ENCODE results near the gene THOP1.
"Not testable (repeated sequence)": the region's sequence is repeated elsewhere in the genome, so short reads cannot be mapped to it uniquely, and the experiment has no call there.

The THOP1 gene

GRCh38 chr19:2813235-2814160 lies 28.2 kb downstream of the THOP1 start:
- Histone ChIP-seq H3K36me3 (peaks cover 54% of the 10 kb centered on the region), H3K27me3 (ENCODE audit: insufficient read depth, low read depth, severe bottlenecking) (no peaks in the 10 kb centered on the region), H3K27ac (no peak overlapping the region)

GRCh38 chr19:2814426-2814825 lies 29.1 kb downstream of the THOP1 start:
- no peaks in the 10 kb centered on the region for H3K27me3 ChIP-seq (ENCODE audit: insufficient read depth, low read depth, severe bottlenecking)
- no peak for DNase-seq
- no peak overlapping the region for H3K27ac ChIP-seq
- H3K4me3 ChIP-seq (ENCODE audit: low read depth, low read length): no peak overlapping the region
- H3K36me3 ChIP-seq: peaks cover 45% of the 10 kb centered on the region
- TF ChIP-seq CTCF (IDR thresholded peaks at IDR 0.05; ENCODE audit: low read depth, low read length): no peak
- H3K9me3 ChIP-seq (ENCODE audit: severe bottlenecking): no peaks in the 10 kb centered on the region

More at GRCh38 chr19:2813235-2814160, 28.2 kb downstream of the THOP1 start:
- Histone ChIP-seq H3K9me3 (ENCODE audit: severe bottlenecking) (no peaks in the 10 kb centered on the region), H3K4me3 (ENCODE audit: low read depth, low read length) (no peak overlapping the region)
- no peak for TF ChIP-seq CTCF (IDR thresholded peaks at IDR 0.05; ENCODE audit: low read depth, low read length)
- no peak for DNase-seq

- no peaks in the 10 kb centered on the region for H3K27me3 ChIP-seq (ENCODE audit: insufficient read depth, low read depth, severe bottlenecking)
- DNase-seq: no peak
- no peak for TF ChIP-seq CTCF (IDR thresholded peaks at IDR 0.05; ENCODE audit: low read depth, low read length)
- H3K36me3 ChIP-seq: peaks cover 38% of the 10 kb centered on the region
- H3K27ac ChIP-seq: no peak overlapping the region
- no peaks in the 10 kb centered on the region for H3K9me3 ChIP-seq (ENCODE audit: severe bottlenecking)
- no peak overlapping the region for H3K4me3 ChIP-seq (ENCODE audit: low read depth, low read length)
These were observed 29.9 kb downstream of the THOP1 start for GRCh38 chr19:2815191-2815614.

GRCh38 chr19:2815923-2816322 lies 30.6 kb downstream of the THOP1 start:
- no peak for TF ChIP-seq CTCF (IDR thresholded peaks at IDR 0.05; ENCODE audit: low read depth, low read length)
- no peak overlapping the region for H3K4me3 ChIP-seq (ENCODE audit: low read depth, low read length)
- H3K36me3 ChIP-seq: peaks cover 31% of the 10 kb centered on the region
- no peak for DNase-seq
- no peaks in the 10 kb centered on the region for H3K27me3 ChIP-seq (ENCODE audit: insufficient read depth, low read depth, severe bottlenecking)
- no peak overlapping the region for H3K27ac ChIP-seq
- no peaks in the 10 kb centered on the region for H3K9me3 ChIP-seq (ENCODE audit: severe bottlenecking)

GRCh38 chr19:2816641-2817040 lies 31.3 kb downstream of the THOP1 start:
- TF ChIP-seq CTCF (IDR thresholded peaks at IDR 0.05; ENCODE audit: low read depth, low read length): no peak

GRCh38 chr19:2817237-2817829 lies 32.0 kb downstream of the THOP1 start:
- not testable (repeated sequence) for H3K27ac ChIP-seq; DNase-seq; H3K4me3 ChIP-seq (ENCODE audit: low read depth, low read length); H3K9me3 ChIP-seq (ENCODE audit: severe bottlenecking); H3K27me3 ChIP-seq (ENCODE audit: insufficient read depth, low read depth, severe bottlenecking)
- peaks cover 20% of the 10 kb centered on the region for H3K36me3 ChIP-seq

More at GRCh38 chr19:2816641-2817040, 31.3 kb downstream of the THOP1 start:
- peaks cover 25% of the 10 kb centered on the region for H3K36me3 ChIP-seq
- no peaks in the 10 kb centered on the region for H3K27me3 ChIP-seq (ENCODE audit: insufficient read depth, low read depth, severe bottlenecking)
- H3K9me3 ChIP-seq (ENCODE audit: severe bottlenecking): no peaks in the 10 kb centered on the region
- H3K27ac ChIP-seq: no peak overlapping the region
- DNase-seq: no peak
- H3K4me3 ChIP-seq (ENCODE audit: low read depth, low read length): no peak overlapping the region
